ENCODE measurements around the gene VWA3B.

VWA3B gene

DNA sequence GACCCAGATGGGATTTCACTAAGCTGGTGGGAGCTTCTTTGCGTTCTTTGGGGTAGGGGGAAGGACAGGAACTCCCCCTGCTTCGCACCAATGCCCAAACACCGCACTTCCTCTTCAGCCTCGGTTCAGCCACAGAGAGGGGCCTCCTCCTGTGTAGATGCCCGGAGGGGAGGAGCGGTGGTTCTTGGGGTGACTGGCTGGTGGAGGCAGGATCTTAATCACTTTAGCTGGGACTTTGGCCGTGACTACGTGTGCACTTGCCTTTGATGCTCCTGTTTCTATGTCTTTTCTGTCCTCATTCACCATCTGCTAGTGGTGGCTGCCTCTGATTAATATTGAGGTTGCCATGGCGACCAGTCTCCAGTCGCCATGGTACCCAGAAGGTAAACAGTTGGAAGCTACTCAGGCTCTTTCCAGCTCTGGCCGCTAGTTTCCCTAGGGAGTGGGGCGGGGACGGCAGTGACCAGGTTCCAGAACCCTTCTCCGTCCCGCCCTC is 261.1 kb downstream of the VWA3B start:
- DNase-seq: no peak

- no peak for DNase-seq
Observed at GRCh38 chr2:98350411-98350810, 263.4 kb downstream of the VWA3B start.

DNA sequence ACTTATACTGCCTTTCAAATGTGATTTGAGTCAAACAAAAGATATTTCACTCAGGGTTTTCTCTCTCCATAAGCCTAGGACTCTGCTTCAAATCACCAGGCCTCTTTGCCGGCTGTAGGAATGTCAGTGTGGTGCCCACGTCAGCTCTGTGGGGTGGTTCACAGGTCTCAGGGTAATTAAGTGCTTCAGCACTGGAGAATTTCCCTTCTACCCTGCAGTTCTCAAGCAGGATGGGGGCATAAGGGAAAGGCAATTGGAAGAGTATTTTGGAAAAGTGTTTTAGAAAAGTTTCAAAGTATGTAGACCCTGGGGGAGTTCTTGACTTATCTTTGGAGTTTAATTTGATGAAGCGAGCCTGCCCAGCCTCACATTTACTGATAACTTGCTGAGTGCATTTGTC is 268.9 kb downstream of the VWA3B start:
- DNase-seq: no peak

GRCh38 chr2:98356729-98357128 is 269.8 kb downstream of the VWA3B start:
- no peak for DNase-seq

- no peak for DNase-seq
Observed at GRCh38 chr2:98357849-98358248, 270.9 kb downstream of the VWA3B start.

DNA sequence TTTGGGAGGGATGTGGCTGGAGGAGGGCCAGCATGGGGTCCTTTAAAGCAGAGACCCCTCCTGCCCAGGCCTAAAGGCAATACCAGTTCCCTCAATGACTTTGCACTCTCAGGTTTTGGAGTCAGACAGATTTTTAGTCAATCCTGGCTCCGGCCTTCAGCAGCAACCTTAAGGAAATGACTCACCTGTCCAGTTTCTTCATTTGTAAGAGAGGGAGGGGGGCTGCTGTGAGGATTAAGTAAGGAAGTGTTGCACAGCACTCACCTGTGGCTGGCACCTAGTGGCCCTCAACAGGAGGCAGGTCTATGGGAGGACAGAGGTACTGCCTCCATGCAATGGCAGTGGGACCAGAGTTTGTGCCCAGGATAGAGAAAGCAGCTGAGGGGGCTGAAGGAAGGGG is 273.0 kb downstream of the VWA3B start:
- DNase-seq: no peak
